ENCODE data around the gene ATP13A2.

Gene ATP13A2

GRCh38 chr1:17004466-17005364, 7.0 kb downstream of the ATP13A2 start:
- no peak for DNase-seq (ENCODE audit: low spot score)

GRCh38 chr1:17002524-17002902, 9.2 kb downstream of the ATP13A2 start:
- DNase-seq (ENCODE audit: low spot score), result no peak

- no peak for DNase-seq (ENCODE audit: low spot score)
Measured at GRCh38 chr1:17001760-17002523, 9.8 kb downstream of the ATP13A2 start.

GRCh38 chr1:16999863-17000262, 11.9 kb downstream of the ATP13A2 start:
- no peak for DNase-seq (ENCODE audit: low spot score)

- DNase-seq (ENCODE audit: low spot score), result no peak
Measured at GRCh38 chr1:16998589-16998988, 13.1 kb downstream of the ATP13A2 start.

DNA sequence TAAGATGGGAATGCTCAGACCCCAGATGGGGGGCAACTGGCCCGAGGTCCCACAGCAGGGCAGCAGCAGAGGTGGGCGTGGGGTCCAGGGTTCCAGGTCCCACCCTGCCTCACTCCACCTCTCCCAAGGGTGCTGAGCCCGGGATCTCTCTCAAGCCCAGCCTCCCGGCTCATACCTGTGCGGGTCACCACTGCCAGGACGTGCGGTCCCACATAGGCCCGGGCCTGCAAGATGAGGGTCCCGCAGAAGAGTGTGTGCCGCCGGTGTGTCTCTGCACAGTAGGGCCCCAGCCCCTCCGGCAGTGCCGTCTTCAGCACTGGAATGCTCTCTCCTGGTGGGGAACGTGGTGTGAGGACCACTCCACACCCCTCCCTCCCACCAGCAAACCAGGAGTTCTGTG, 14.9 kb downstream of the ATP13A2 start:
- no peak for DNase-seq (ENCODE audit: low spot score)

- DNase-seq (ENCODE audit: low spot score), result no peak
Measured at GRCh38 chr1:16993521-16994038, 18.1 kb downstream of the ATP13A2 start.

- no peak for DNase-seq (ENCODE audit: low spot score)
Measured at GRCh38 chr1:16992675-16993074, 19.1 kb downstream of the ATP13A2 start.

- no peak for DNase-seq (ENCODE audit: low spot score)
Measured at GRCh38 chr1:16992102-16992501, 19.6 kb downstream of the ATP13A2 start.

GRCh38 chr1:16991571-16991970, 20.2 kb downstream of the ATP13A2 start:
- no peak for DNase-seq (ENCODE audit: low spot score)

GRCh38 chr1:16989676-16990391, 21.9 kb downstream of the ATP13A2 start:
- no peak for DNase-seq (ENCODE audit: low spot score)

DNA sequence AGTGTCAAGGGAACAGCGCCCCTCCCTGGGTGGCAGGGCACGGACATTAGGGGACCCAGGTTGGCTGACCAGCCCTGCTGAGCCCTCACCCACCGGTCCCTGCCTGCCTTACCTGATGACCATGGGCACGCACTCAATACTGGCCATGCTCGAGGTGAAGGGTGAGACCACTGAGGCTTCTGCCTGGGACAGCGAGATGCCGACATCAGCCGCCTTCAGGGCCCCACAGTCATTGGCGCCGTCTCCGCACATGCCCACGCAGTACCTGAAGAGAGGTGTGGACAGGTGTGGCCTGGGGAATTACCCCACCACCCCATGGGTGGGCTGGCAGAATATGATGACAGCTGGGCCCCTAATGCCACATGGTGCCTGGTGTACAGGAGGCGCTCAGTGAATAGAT, 23.5 kb downstream of the ATP13A2 start:
- DNase-seq (ENCODE audit: low spot score), result no peak

- no peak for DNase-seq (ENCODE audit: low spot score)
Measured at GRCh38 chr1:16986962-16987361, 24.8 kb downstream of the ATP13A2 start.

- DNase-seq (ENCODE audit: low spot score), result no peak
Measured at GRCh38 chr1:16986560-16986959, 25.2 kb downstream of the ATP13A2 start.

- DNase-seq (ENCODE audit: low spot score), result no peak
Measured at GRCh38 chr1:16986113-16986512, 25.6 kb downstream of the ATP13A2 start.

- peak; percentile 87 for DNase-seq (ENCODE audit: low spot score)
Measured at GRCh38 chr1:16984717-16985116, 27.0 kb downstream of the ATP13A2 start.

GRCh38 chr1:16983649-16984048, 28.1 kb downstream of the ATP13A2 start:
- DNase-seq (ENCODE audit: low spot score), result no peak

DNA sequence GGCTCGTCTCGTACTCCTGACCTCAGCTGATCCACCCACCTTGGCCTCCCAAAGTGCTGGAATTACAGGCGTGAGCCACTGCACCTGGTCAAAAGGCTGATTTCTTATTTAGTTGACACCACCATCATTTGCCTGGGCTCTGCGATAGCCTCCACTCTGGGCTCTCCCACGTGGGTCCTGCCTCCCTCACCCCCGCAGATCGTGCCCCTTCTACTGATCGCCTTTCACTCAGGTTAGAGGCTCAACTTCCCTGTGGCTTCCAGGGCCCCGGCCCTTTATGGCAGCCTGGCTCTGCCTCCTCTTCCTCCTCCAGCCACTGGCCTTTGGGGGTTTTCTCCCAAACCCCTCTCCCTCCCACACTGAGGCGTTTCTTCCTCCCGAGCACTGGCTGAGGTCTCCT, 28.8 kb downstream of the ATP13A2 start:
- no peak for DNase-seq (ENCODE audit: low spot score)

- peak; percentile 84 for DNase-seq (ENCODE audit: low spot score)
Measured at GRCh38 chr1:16981269-16981849, 30.4 kb downstream of the ATP13A2 start.

DNA sequence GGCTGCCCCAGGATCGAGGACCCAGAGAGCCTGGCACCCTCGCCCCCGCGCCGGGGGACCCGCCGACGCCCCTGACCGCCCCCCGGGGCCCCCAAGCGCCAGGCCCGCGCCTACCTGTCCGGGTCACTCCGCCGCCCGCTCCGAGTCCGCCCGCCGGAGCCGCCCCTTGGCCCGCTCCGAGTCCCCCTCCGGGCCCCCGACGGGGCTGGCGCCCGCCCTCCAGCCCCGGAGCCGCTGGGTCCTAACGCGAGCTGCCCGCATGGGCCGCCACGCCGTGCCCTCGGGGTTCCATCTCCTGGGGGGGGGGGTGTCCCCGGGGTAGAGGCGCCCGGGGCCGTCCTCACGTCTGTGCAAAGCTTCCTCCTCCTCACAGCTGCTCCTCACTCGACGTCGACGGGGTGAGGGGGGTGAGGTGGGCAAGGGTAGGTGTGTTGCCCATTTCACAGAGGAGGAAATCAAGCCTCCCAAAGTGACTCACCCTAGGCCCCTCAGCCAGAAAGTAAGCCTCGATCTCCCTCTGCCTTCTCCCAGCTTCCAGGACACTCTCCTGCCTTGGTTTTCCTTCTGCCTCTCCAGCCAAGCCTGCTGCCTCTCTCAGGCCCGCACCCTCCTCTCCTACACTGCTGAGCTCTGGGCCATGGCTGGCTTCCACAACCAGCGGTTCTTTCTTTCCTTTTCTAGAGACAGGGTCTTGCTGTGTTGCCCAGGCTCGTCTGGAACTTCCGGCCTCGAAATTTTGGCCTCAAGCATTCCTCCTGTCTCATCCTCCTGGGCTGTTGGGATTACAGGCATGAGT, 31.1 kb downstream of the ATP13A2 start, which contains the start of gene MFAP2:
Gene MFAP2, minus strand, starts transcription at position 148 of the 796 bp plus-strand sequence. CDS start 2,347 bp downstream, outside the sequence.
- DNase-seq (ENCODE audit: low spot score), result peak; percentile 58

Measured in AG08395 (cell line).